PC-3 (cell line): Measurements from ENCODE around the gene SORBS2.

Source experiments
- EZH2 ChIP-seq: fragments of 300-600 bp; sonication (generic); IDR thresholded peaks from one replicate; pipeline ENCODE4 v1.6.1; 2017; ENCODE audit warnings: antibody characterized with exemption, mild to moderate bottlenecking, low read length; ENCODE audit not compliant: unreplicated experiment
- TF ChIP-seq, protein P1 (sequence below): fragments of 300-600 bp; sonication (generic); conservative IDR thresholded peaks from 2 replicates; pipeline ENCODE4 v1.5.1; 2017; ENCODE audit warnings: antibody characterized with exemption, low read depth, mild to moderate bottlenecking, low read length

DNA sequence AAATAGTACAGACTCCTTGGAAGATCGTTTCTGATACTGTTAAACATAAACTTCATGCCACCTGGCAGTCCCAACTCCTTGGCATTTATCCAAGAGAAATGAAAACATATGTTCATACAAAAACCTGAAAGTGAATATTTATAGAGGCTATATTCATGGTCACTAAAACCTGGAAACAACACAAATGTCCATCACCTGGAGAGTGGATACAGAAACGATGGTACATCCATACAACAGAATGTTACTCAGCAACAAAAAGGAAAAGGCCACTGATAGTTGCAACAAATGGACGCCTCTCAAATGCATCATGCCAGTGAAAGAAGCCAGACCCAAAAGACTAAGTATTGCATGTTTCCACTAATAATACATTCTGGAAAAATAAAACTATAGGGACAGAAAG, 34.0 kb upstream of the SORBS2 start:
- TF ChIP-seq, protein P1, sequence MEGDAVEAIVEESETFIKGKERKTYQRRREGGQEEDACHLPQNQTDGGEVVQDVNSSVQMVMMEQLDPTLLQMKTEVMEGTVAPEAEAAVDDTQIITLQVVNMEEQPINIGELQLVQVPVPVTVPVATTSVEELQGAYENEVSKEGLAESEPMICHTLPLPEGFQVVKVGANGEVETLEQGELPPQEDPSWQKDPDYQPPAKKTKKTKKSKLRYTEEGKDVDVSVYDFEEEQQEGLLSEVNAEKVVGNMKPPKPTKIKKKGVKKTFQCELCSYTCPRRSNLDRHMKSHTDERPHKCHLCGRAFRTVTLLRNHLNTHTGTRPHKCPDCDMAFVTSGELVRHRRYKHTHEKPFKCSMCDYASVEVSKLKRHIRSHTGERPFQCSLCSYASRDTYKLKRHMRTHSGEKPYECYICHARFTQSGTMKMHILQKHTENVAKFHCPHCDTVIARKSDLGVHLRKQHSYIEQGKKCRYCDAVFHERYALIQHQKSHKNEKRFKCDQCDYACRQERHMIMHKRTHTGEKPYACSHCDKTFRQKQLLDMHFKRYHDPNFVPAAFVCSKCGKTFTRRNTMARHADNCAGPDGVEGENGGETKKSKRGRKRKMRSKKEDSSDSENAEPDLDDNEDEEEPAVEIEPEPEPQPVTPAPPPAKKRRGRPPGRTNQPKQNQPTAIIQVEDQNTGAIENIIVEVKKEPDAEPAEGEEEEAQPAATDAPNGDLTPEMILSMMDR = no peak
- TF ChIP-seq EZH2 = no peak
